H1 (cell line): ENCODE measurements around the gene KCNIP2. TPM values are rescaled to one million over a fixed set of nuclear protein-coding genes. Genes with fewer than 3 reads are reported as not detected.
A peak's percentile ranks its signal among the peaks of the same experiment; 100 is the strongest.

Source experiments
- BACH1 ChIP-seq: IDR thresholded peaks from 2 replicates; pipeline ENCODE4 v1.6.1; 2012; ENCODE audit warnings: low read length, improper control_type of control experiment
- BRCA1 ChIP-seq: IDR thresholded peaks from 2 replicates; pipeline ENCODE4 v1.6.1; 2012; ENCODE audit warnings: low read depth, low read length, improper control_type of control experiment
- CBX8 ChIP-seq: fragments of 300-800, 300-1000 bp; sonication (generic); IDR thresholded peaks from 2 replicates; pipeline ENCODE4 v1.7.1; 2016; ENCODE audit warnings: low read depth, low read length, borderline replicate concordance
- CEBPB ChIP-seq: IDR thresholded peaks from 2 replicates; pipeline ENCODE4 v1.6.1; 2012; ENCODE audit warnings: low read depth, low read length
- CHD1 ChIP-seq: IDR thresholded peaks from 2 replicates; pipeline ENCODE4 v1.6.1; 2012; ENCODE audit warnings: low read depth, low read length, improper control_type of control experiment
- EZH2 ChIP-seq: fragments of 200-600 bp; sonication (generic); IDR thresholded peaks from 2 replicates; pipeline ENCODE4 v1.7.1; 2012; ENCODE audit warnings: low read depth, mild to moderate bottlenecking, moderate library complexity, low read length, inconsistent platforms; ENCODE audit not compliant: severe bottlenecking
- HDAC2 ChIP-seq, 2 experiments: fragments of 300-600 bp in 1 of 2; sonication (generic) in 1 of 2; IDR thresholded peaks; 2 replicates each; pipeline ENCODE4 v1.6.1; 2011 to 2012; ENCODE audit warnings: low read depth in 2 of 2, low read length in 2 of 2, mild to moderate bottlenecking in 2 of 2, moderate library complexity in 2 of 2, borderline replicate concordance in 1 of 2, inconsistent platforms in 1 of 2
- HDAC6 ChIP-seq: IDR thresholded peaks from one replicate; pipeline ENCODE4 v1.7.1; 2012; ENCODE audit warnings: low read depth, mild to moderate bottlenecking, inconsistent platforms, low read length, moderate library complexity
- PHF8 ChIP-seq: fragments of 200-600 bp; sonication (generic); conservative IDR thresholded peaks from 2 replicates; pipeline ENCODE4 v1.7.1; 2012; ENCODE audit warnings: low read depth, mild to moderate bottlenecking, inconsistent platforms, low read length, moderate library complexity
- RNF2 ChIP-seq: fragments of 200-900, 300-1000 bp; sonication (generic); IDR thresholded peaks from 2 replicates; pipeline ENCODE4 v1.7.1; 2016; ENCODE audit warnings: borderline replicate concordance, low read depth, mild to moderate bottlenecking, antibody characterized with exemption, low read length; ENCODE audit not compliant: poor library complexity, severe bottlenecking; ENCODE audit errors: missing control alignments
- SAP30 ChIP-seq: fragments of 300-600 bp; sonication (generic); IDR thresholded peaks from 2 replicates; pipeline ENCODE4 v1.7.1; 2012; ENCODE audit warnings: low read length, moderate library complexity, mild to moderate bottlenecking, inconsistent platforms; ENCODE audit not compliant: insufficient read depth, insufficient replicate concordance
- SIRT6 ChIP-seq: IDR thresholded peaks from one replicate; pipeline ENCODE4 v1.7.1; 2012; ENCODE audit warnings: low read length, inconsistent platforms
- SP1 ChIP-seq: IDR thresholded peaks from 2 replicates; pipeline ENCODE4 v1.6.1; 2011; ENCODE audit warnings: low read depth, low read length
- SP2 ChIP-seq: IDR thresholded peaks from 2 replicates; pipeline ENCODE4 v1.6.1; 2012; ENCODE audit warnings: mild to moderate bottlenecking, low read length, inconsistent platforms
- USF2 ChIP-seq: IDR thresholded peaks from 2 replicates; pipeline ENCODE4 v1.6.1; 2011; ENCODE audit warnings: low read length, improper control_type of control experiment
- ZNF274 ChIP-seq: IDR thresholded peaks from 2 replicates; pipeline ENCODE4 v1.7.0; 2012; ENCODE audit warnings: low read length, borderline replicate concordance; ENCODE audit errors: extremely low read depth
- polyA plus RNA-seq, 7 experiments: library from polyadenylated mRNA; depleted of rRNA in 3 of 7; stranded (reverse) in 5 of 7; unstranded in 2 of 7; fragments of >200 nt in 5 of 7; fragments of 200-250 nt in 2 of 7; gene quantifications; 1 replicate in 5 of 7; 2 replicates in 1 of 7; 4 replicates in 1 of 7; pipeline versions ENCODE4 v1.2.1 to v1.2.3, GENCODE V29; 2011 to 2013; ENCODE audit warnings: missing spikeins in 2 of 7, mixed read lengths in 2 of 7
- total RNA-seq: library from RNA; stranded (reverse); fragmentation: NEBNext Ultra II Directional; extraction: Animal tissue kit (Norgen Biotek cat#: 25700); gene quantifications from 2 replicates; pipeline ENCODE4 v1.2.1, GENCODE V29; 2021

KCNIP2 gene
- total and polyA plus RNA-seq, 2 of the 8 experiments (the other 6 are each of a cell fraction or from before 2014, with no cell fraction given): 2.7 to 6.0 TPM

- no peak for TF ChIP-seq CHD1
- no peak for TF ChIP-seq HDAC2 (IDR thresholded peaks at IDR 0.05; ENCODE audit: borderline replicate concordance in 1 of 2, low read depth in 2 of 2, low read length in 2 of 2)
- TF ChIP-seq SAP30: peak; percentile 49
- no peak for TF ChIP-seq BACH1
- no peak for TF ChIP-seq SP2
- TF ChIP-seq BRCA1: no peak
- no peak for TF ChIP-seq CEBPB
- TF ChIP-seq PHF8: peak; percentile 39; the same call in 1 of the 2 replicates
- no peak for TF ChIP-seq USF2
- TF ChIP-seq RNF2: no peak
- TF ChIP-seq SIRT6: no peak
- TF ChIP-seq EZH2: no peak
- no peak for TF ChIP-seq ZNF274
- no peak for TF ChIP-seq HDAC6
- no peak for TF ChIP-seq CBX8
- no peak for TF ChIP-seq SP1
These were observed 24.5 kb downstream of the KCNIP2 start (continued) for GRCh38 chr10:101818872-101819633.
